GM23338 (cell line): ENCODE measurements around the gene TTC23.

Experiments used
- CREB1 ChIP-seq: fragments of 250-450 bp; sonication (Bioruptor Pico); IDR thresholded peaks from 2 replicates; pipeline ENCODE4 v1.5.0; 2020; ENCODE audit warnings: low read depth, mild to moderate bottlenecking, moderate library complexity
- CTCF ChIP-seq, 2 experiments: fragments of 200-600 bp in 1 of 2; sonication (generic) in 1 of 2; conservative IDR thresholded peaks; 2 replicates each; pipeline versions ENCODE4 v1.5.1 to v1.6.1; 2016 to 2017; ENCODE audit warnings: antibody characterized with exemption in 2 of 2, low read depth in 2 of 2, mild to moderate bottlenecking in 2 of 2, moderate library complexity in 1 of 2
- EZH2 ChIP-seq: fragments of 200-600 bp; sonication (generic); IDR thresholded peaks from one replicate; pipeline ENCODE4 v1.8.0; 2017; ENCODE audit warnings: antibody characterized with exemption, mild to moderate bottlenecking, low read depth; ENCODE audit not compliant: unreplicated experiment
- POLR2AphosphoS5 ChIP-seq: IDR thresholded peaks from 2 replicates; pipeline ENCODE4 v1.6.1; 2016; ENCODE audit warnings: antibody characterized with exemption, low read depth

- no peak for TF ChIP-seq CTCF (conservative IDR thresholded peaks at IDR 0.05; ENCODE audit: low read depth in 2 of 2)
- TF ChIP-seq POLR2AphosphoS5 = no peak
- no peak for TF ChIP-seq CREB1 (CRISPR knock-in tag)
- peak; percentile 0 for TF ChIP-seq EZH2
Observed at GRCh38 chr15:99252326-99252725, 2.9 kb upstream of the TTC23 start.
